Esophagus (tissue), 2 donors: ENCODE data around the gene SMIM11. TPM values are rescaled to one million over a fixed set of nuclear protein-coding genes. Genes with fewer than 3 reads are reported as not detected.
A peak's percentile ranks its signal among the peaks of the same experiment; 100 is the strongest.
"Not testable (repeated sequence)": the region's sequence is repeated elsewhere in the genome, so short reads cannot be mapped to it uniquely, and the experiment has no call there.

Experiments used
- H3K27ac ChIP-seq, 2 donors: one replicate each; pipeline ENCODE4 v1.5.1; 2013; ENCODE audit warnings: low read depth in 2 of 2, mild to moderate bottlenecking in 2 of 2, inconsistent platforms in 1 of 2, low read length in 1 of 2, moderate library complexity in 1 of 2
- H3K27me3 ChIP-seq, 2 donors: one replicate each; pipeline ENCODE4 v1.6.1; 2013; ENCODE audit warnings: low read length in 2 of 2, control low read depth in 1 of 2, mild to moderate bottlenecking in 1 of 2; ENCODE audit not compliant: insufficient read depth in 2 of 2, control insufficient read depth in 1 of 2
- H3K36me3 ChIP-seq, 2 donors: one replicate each; pipeline ENCODE4 v1.6.1; 2013; ENCODE audit warnings: low read length in 1 of 2; ENCODE audit not compliant: control insufficient read depth in 2 of 2, insufficient read depth in 2 of 2
- H3K4me1 ChIP-seq, 2 donors: one replicate each; pipeline ENCODE4 v1.6.1; 2013; ENCODE audit warnings: low read length in 1 of 2; ENCODE audit not compliant: control insufficient read depth in 2 of 2, insufficient read depth in 2 of 2
- H3K4me3 ChIP-seq, 2 donors: one replicate each; pipeline ENCODE4 v1.5.1; 2013; ENCODE audit warnings: low read length in 2 of 2, mild to moderate bottlenecking in 2 of 2, low read depth in 1 of 2, moderate library complexity in 1 of 2
- H3K9me3 ChIP-seq, 2 donors: one replicate each; pipeline ENCODE4 v1.6.1; 2013; ENCODE audit warnings: mild to moderate bottlenecking in 2 of 2, low read depth in 1 of 2, low read length in 1 of 2, moderate library complexity in 1 of 2; ENCODE audit not compliant: control insufficient read depth in 2 of 2, insufficient read depth in 1 of 2
- WGBS, 2 donors: extraction: QIAGEN DNeasy Blood & Tissue Kit; methylation state at CpG; one replicate each; pipeline ENCODE4 v1.1.7; 2013; 5-methylcytosine and 5-hydroxymethylcytosine counted together
- polyA plus RNA-seq, 2 donors: library from polyadenylated mRNA; stranded (reverse); fragments of 200-250 nt; gene quantifications; one replicate each; pipeline ENCODE4 v1.2.3, GENCODE V29; 2013
- donor health status: healthy with polysubstance abuse.
- donor health status: Bipolar disorder and iron deficiency.

The SMIM11 gene
- polyA plus RNA-seq, 2 donors = 1.2 to 2.6 TPM

- Histone ChIP-seq H3K4me3 (no peak within 1 kb of the TSS), H3K4me1 (no peaks in the 10 kb centered on the region), H3K27ac (peak within 1 kb of the TSS in 1 of 2 donors; percentile 11), H3K27me3 (no peaks in the 10 kb centered on the region), H3K36me3 (no peaks in the 10 kb centered on the region), H3K9me3 (no peaks in the 10 kb centered on the region)
- 51 to 57% methylated on average over 3 of the region's 3 CpGs for WGBS, 2 donors
Measured at GRCh38 chr21:34363733-34364132, 11.6 kb upstream of the SMIM11 start, which contains the start of gene KCNE2. Gene KCNE2 (plus strand): TSS chr21:34364006. CDS start chr21:34370479, 6,473 bp downstream.

GRCh38 chr21:34364921-34365320 is 10.4 kb upstream of the SMIM11 start:
- no peaks in the 10 kb centered on the region for H3K9me3 ChIP-seq
- H3K27ac ChIP-seq = no peak overlapping the region
- H3K4me1 ChIP-seq = no peaks in the 10 kb centered on the region
- H3K36me3 ChIP-seq = no peaks in the 10 kb centered on the region
- H3K27me3 ChIP-seq = no peaks in the 10 kb centered on the region
- no peak overlapping the region for H3K4me3 ChIP-seq

GRCh38 chr21:34365809-34366208 is 9.5 kb upstream of the SMIM11 start:
- 70 to 80% methylated on average over 6 of the region's 6 CpGs for WGBS, 2 donors
- Histone ChIP-seq H3K4me3 (no peak overlapping the region), H3K27me3 (no peaks in the 10 kb centered on the region), H3K4me1 (no peaks in the 10 kb centered on the region), H3K27ac (no peak overlapping the region), H3K9me3 (no peaks in the 10 kb centered on the region), H3K36me3 (no peaks in the 10 kb centered on the region)

GRCh38 chr21:34367320-34367935 is 7.9 kb upstream of the SMIM11 start:
- no peaks in the 10 kb centered on the region for H3K27me3 ChIP-seq
- 66 to 67% methylated on average over 3 of the region's 3 CpGs for WGBS, 2 donors
- no peaks in the 10 kb centered on the region for H3K4me1 ChIP-seq
- H3K4me3 ChIP-seq = no peak overlapping the region
- H3K36me3 ChIP-seq = no peaks in the 10 kb centered on the region
- no peaks in the 10 kb centered on the region for H3K9me3 ChIP-seq
- no peak overlapping the region for H3K27ac ChIP-seq

GRCh38 chr21:34369741-34370140 is 5.6 kb upstream of the SMIM11 start:
- 25 to 29% methylated on average over 1 of the region's 1 CpG for WGBS, 2 donors
- Histone ChIP-seq H3K9me3 (no peaks in the 10 kb centered on the region), H3K27ac (no peak overlapping the region), H3K36me3 (no peaks in the 10 kb centered on the region), H3K27me3 (no peaks in the 10 kb centered on the region), H3K4me3 (no peak overlapping the region), H3K4me1 (no peaks in the 10 kb centered on the region)

GRCh38 chr21:34372321-34372720 is 3.0 kb upstream of the SMIM11 start:
- WGBS, 2 donors = 87 to 91% methylated on average over 5 of the region's 5 CpGs
- H3K4me1 ChIP-seq = no peaks in the 10 kb centered on the region
- H3K27me3 ChIP-seq = no peaks in the 10 kb centered on the region
- H3K36me3 ChIP-seq = no peaks in the 10 kb centered on the region
- no peaks in the 10 kb centered on the region for H3K9me3 ChIP-seq
- H3K27ac ChIP-seq = no peak overlapping the region
- no peak overlapping the region for H3K4me3 ChIP-seq

GRCh38 chr21:34374462-34374861 is 845 bp upstream of the SMIM11 start:
- WGBS, 2 donors = no CpG with 5 or more reads among the region's 8 CpGs
- H3K36me3 ChIP-seq, H3K27me3 ChIP-seq, H3K4me1 ChIP-seq, H3K9me3 ChIP-seq, H3K4me3 ChIP-seq, H3K27ac ChIP-seq: not testable (repeated sequence)

GRCh38 chr21:34375619-34375972 is 289 bp downstream of the SMIM11 start:
- H3K27me3 ChIP-seq, H3K4me3 ChIP-seq, H3K4me1 ChIP-seq, H3K36me3 ChIP-seq, H3K27ac ChIP-seq, H3K9me3 ChIP-seq: not testable (repeated sequence)
- no CpG with 5 or more reads among the region's 33 CpGs for WGBS, 2 donors

GRCh38 chr21:34383138-34383537 is 7.8 kb downstream of the SMIM11 start:
- H3K36me3 ChIP-seq, H3K4me1 ChIP-seq, H3K9me3 ChIP-seq, H3K27ac ChIP-seq, H3K27me3 ChIP-seq, H3K4me3 ChIP-seq: not testable (repeated sequence)
- WGBS, 2 donors = no CpG with 5 or more reads among the region's 2 CpGs

GRCh38 chr21:34383724-34384415 is 8.6 kb downstream of the SMIM11 start:
- not testable (repeated sequence) for H3K36me3 ChIP-seq, H3K27ac ChIP-seq, H3K4me1 ChIP-seq, H3K27me3 ChIP-seq, H3K9me3 ChIP-seq, H3K4me3 ChIP-seq
- WGBS, 2 donors = no CpG with 5 or more reads among the region's 14 CpGs
